ENCODE data around the gene NGEF.
"Not testable (repeated sequence)": the region's sequence is repeated elsewhere in the genome, so short reads cannot be mapped to it uniquely, and the experiment has no call there.

NGEF gene

GRCh38 chr2:232854082-232854481 is 159.0 kb downstream of the NGEF start:
- TF ChIP-seq CTCF (IDR thresholded peaks at IDR 0.05; ENCODE audit: borderline replicate concordance, extremely low read depth, low read length, poor library complexity, severe bottlenecking) = no peak
- no peak for TF ChIP-seq EZH2 (IDR thresholded peaks at IDR 0.05; ENCODE audit: borderline replicate concordance, low read depth, low read length, severe bottlenecking)
- H3K4me3 ChIP-seq (ENCODE audit: low read depth in 1 of 2, low read length in 2 of 2) = no peak overlapping the region
- H3K27me3 ChIP-seq (ENCODE audit: insufficient read depth, low read length, poor library complexity) = no peaks in the 10 kb centered on the region
- no peaks in the 10 kb centered on the region for H3K9me3 ChIP-seq (ENCODE audit: insufficient read depth, low read length, severe bottlenecking)
- H3K9ac ChIP-seq (ENCODE audit: low read depth, low read length) = no peak overlapping the region
- H3K4me1 ChIP-seq (ENCODE audit: insufficient read depth, low read length) = no peaks in the 10 kb centered on the region
- DNase-seq (no peak), ATAC-seq (ENCODE audit: insufficient read depth, low read depth) (no peak)
- H3K27ac ChIP-seq (ENCODE audit: low read length) = no peak overlapping the region
- H4K20me1 ChIP-seq (ENCODE audit: insufficient read depth, low read length) = no peaks in the 10 kb centered on the region
- no peak overlapping the region for H3K4me2 ChIP-seq (ENCODE audit: insufficient read depth, low read length)
- no peaks in the 10 kb centered on the region for H3K79me2 ChIP-seq (ENCODE audit: insufficient read depth, low read length)
- no peak overlapping the region for H2AFZ ChIP-seq (ENCODE audit: low read depth, low read length)
- H3K36me3 ChIP-seq (ENCODE audit: insufficient read depth, low read length) = peaks cover 81% of the 10 kb centered on the region

GRCh38 chr2:232852676-232853075 is 160.4 kb downstream of the NGEF start:
- TF ChIP-seq EZH2 (IDR thresholded peaks at IDR 0.05; ENCODE audit: borderline replicate concordance, low read depth, low read length, severe bottlenecking) (no peak), CTCF (IDR thresholded peaks at IDR 0.05; ENCODE audit: borderline replicate concordance, extremely low read depth, low read length, poor library complexity, severe bottlenecking) (no peak)
- H4K20me1 ChIP-seq (ENCODE audit: insufficient read depth, low read length) = no peaks in the 10 kb centered on the region
- H3K4me2 ChIP-seq (ENCODE audit: insufficient read depth, low read length) = no peak overlapping the region
- no peaks in the 10 kb centered on the region for H3K27me3 ChIP-seq (ENCODE audit: insufficient read depth, low read length, poor library complexity)
- H3K4me3 ChIP-seq (ENCODE audit: low read depth in 1 of 2, low read length in 2 of 2) = no peak overlapping the region
- DNase-seq = no peak
- H3K4me1 ChIP-seq (ENCODE audit: insufficient read depth, low read length) = no peaks in the 10 kb centered on the region
- H3K36me3 ChIP-seq (ENCODE audit: insufficient read depth, low read length) = peaks cover 82% of the 10 kb centered on the region
- no peaks in the 10 kb centered on the region for H3K9me3 ChIP-seq (ENCODE audit: insufficient read depth, low read length, severe bottlenecking)
- H2AFZ ChIP-seq (ENCODE audit: low read depth, low read length) = no peak overlapping the region
- no peak for ATAC-seq (ENCODE audit: insufficient read depth, low read depth)
- no peaks in the 10 kb centered on the region for H3K79me2 ChIP-seq (ENCODE audit: insufficient read depth, low read length)
- H3K9ac ChIP-seq (ENCODE audit: low read depth, low read length) = no peak overlapping the region
- no peak overlapping the region for H3K27ac ChIP-seq (ENCODE audit: low read length)

GRCh38 chr2:232852081-232852480 is 161.0 kb downstream of the NGEF start:
- H3K9ac ChIP-seq (ENCODE audit: low read depth, low read length); H4K20me1 ChIP-seq (ENCODE audit: insufficient read depth, low read length); H3K4me3 ChIP-seq (ENCODE audit: low read depth in 1 of 2, low read length in 2 of 2); H3K9me3 ChIP-seq (ENCODE audit: insufficient read depth, low read length, severe bottlenecking); H2AFZ ChIP-seq (ENCODE audit: low read depth, low read length); H3K4me1 ChIP-seq (ENCODE audit: insufficient read depth, low read length); H3K27ac ChIP-seq (ENCODE audit: low read length); H3K4me2 ChIP-seq (ENCODE audit: insufficient read depth, low read length); H3K27me3 ChIP-seq (ENCODE audit: insufficient read depth, low read length, poor library complexity); DNase-seq; ATAC-seq (ENCODE audit: insufficient read depth, low read depth); H3K79me2 ChIP-seq (ENCODE audit: insufficient read depth, low read length): not testable (repeated sequence)
- peaks cover 82% of the 10 kb centered on the region for H3K36me3 ChIP-seq (ENCODE audit: insufficient read depth, low read length)

GRCh38 chr2:232850039-232850438 is 163.0 kb downstream of the NGEF start:
- TF ChIP-seq EZH2 (IDR thresholded peaks at IDR 0.05; ENCODE audit: borderline replicate concordance, low read depth, low read length, severe bottlenecking) = no peak
- TF ChIP-seq CTCF (IDR thresholded peaks at IDR 0.05; ENCODE audit: borderline replicate concordance, extremely low read depth, low read length, poor library complexity, severe bottlenecking) = no peak
- no peak overlapping the region for H3K9ac ChIP-seq (ENCODE audit: low read depth, low read length)
- no peaks in the 10 kb centered on the region for H4K20me1 ChIP-seq (ENCODE audit: insufficient read depth, low read length)
- H3K9me3 ChIP-seq (ENCODE audit: insufficient read depth, low read length, severe bottlenecking) = no peaks in the 10 kb centered on the region
- ATAC-seq (ENCODE audit: insufficient read depth, low read depth) (no peak), DNase-seq (no peak)
- no peak overlapping the region for H3K4me3 ChIP-seq (ENCODE audit: low read depth in 1 of 2, low read length in 2 of 2)
- H3K27ac ChIP-seq (ENCODE audit: low read length) = no peak overlapping the region
- peaks cover 83% of the 10 kb centered on the region for H3K36me3 ChIP-seq (ENCODE audit: insufficient read depth, low read length)
- no peak overlapping the region for H3K4me2 ChIP-seq (ENCODE audit: insufficient read depth, low read length)
- H3K27me3 ChIP-seq (ENCODE audit: insufficient read depth, low read length, poor library complexity) = no peaks in the 10 kb centered on the region
- H3K79me2 ChIP-seq (ENCODE audit: insufficient read depth, low read length) = no peaks in the 10 kb centered on the region
- H2AFZ ChIP-seq (ENCODE audit: low read depth, low read length) = no peak overlapping the region
- H3K4me1 ChIP-seq (ENCODE audit: insufficient read depth, low read length) = no peaks in the 10 kb centered on the region
